NB4 (cell line): ENCODE results near the gene PKM.
A peak's percentile ranks its signal among the peaks of the same experiment; 100 is the strongest.

Experiments
- CTCF ChIP-seq: IDR thresholded peaks from one replicate; pipeline ENCODE4 v1.5.1; 2012; ENCODE audit warnings: low read depth, low read length
- MYC ChIP-seq: IDR thresholded peaks from 2 replicates; pipeline ENCODE4 v1.6.1; 2011; ENCODE audit warnings: low read depth, low read length
- POLR2A ChIP-seq: IDR thresholded peaks from 2 replicates; pipeline ENCODE4 v1.6.1; 2011; ENCODE audit warnings: mild to moderate bottlenecking; ENCODE audit not compliant: insufficient read length; ENCODE audit errors: extremely low read depth
- TF ChIP-seq, protein P1 (sequence below): IDR thresholded peaks from 2 replicates; pipeline ENCODE4 v1.6.1; 2011; ENCODE audit warnings: low read depth, low read length

DNA sequence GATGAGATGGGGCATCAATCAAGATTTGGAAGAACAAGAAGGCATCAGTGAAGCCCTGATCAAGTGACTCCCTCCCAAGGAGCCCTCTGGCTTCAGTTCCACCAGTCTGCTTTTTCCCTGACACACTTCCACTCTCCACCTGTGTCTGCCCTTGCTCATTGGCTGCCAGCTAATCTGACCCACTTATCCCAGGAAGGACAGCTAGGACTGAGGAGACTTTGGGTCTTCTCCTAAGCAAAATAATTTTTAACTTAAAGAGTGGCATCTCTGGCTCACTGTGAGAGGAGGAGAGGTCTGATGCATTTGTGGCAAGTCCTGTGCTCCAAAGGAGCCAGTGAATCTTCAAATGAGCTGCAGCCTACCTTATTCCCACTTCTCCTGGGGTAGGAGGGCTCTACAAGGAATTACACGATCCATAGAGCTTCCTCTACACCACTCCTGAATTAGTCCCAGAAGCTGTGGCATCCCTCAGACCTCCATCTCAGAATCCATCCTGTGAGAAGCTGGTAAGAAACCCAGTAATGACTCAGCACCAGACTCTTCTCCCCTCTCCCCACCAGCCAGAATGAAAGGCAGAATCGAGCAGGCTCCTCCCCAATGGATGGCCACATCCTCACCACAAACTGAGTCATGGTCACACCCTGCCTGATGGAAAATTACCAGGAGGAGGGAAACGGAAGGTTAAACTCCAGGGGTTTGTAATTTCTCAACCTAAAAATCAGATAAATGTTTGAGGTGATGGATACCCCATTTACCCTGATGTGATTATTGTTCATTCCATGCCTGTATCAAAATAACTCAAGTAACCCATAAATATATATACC is 6.3 kb upstream of the PKM start:
- no peak for TF ChIP-seq CTCF
- peak; percentile 14 for TF ChIP-seq POLR2A
- TF ChIP-seq MYC, result peak; percentile 81
- TF ChIP-seq, protein P1, sequence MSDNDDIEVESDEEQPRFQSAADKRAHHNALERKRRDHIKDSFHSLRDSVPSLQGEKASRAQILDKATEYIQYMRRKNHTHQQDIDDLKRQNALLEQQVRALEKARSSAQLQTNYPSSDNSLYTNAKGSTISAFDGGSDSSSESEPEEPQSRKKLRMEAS, result peak; percentile 57
